SK-N-SH (cell line): ENCODE measurements around the gene LARGE2.

Experiments
- EP300 ChIP-seq, 2 experiments: IDR thresholded peaks; 2 replicates each; pipeline versions ENCODE4 v1.4.0 to v1.6.1; 2012; ENCODE audit warnings: borderline replicate concordance in 1 of 2, low read depth in 1 of 2, low read length in 1 of 2
- GABPA ChIP-seq: IDR thresholded peaks from 2 replicates; pipeline ENCODE4 v1.4.0; 2012; ENCODE audit warnings: low read depth, mild to moderate bottlenecking
- NRF1 ChIP-seq: IDR thresholded peaks from 2 replicates; pipeline ENCODE4 v1.6.1; 2012; ENCODE audit warnings: low read depth, mild to moderate bottlenecking, low read length
- POLR2AphosphoS5 ChIP-seq: IDR thresholded peaks from 2 replicates; pipeline ENCODE4 v1.6.1; 2012; ENCODE audit warnings: low read depth, low read length
- RAD21 ChIP-seq: IDR thresholded peaks from 2 replicates; pipeline ENCODE4 v1.6.1; 2012; ENCODE audit warnings: mild to moderate bottlenecking, low read length
- REST ChIP-seq: IDR thresholded peaks from 2 replicates; pipeline ENCODE4 v1.6.1; 2012; ENCODE audit warnings: mild to moderate bottlenecking, low read depth, low read length, moderate library complexity
- TCF12 ChIP-seq: IDR thresholded peaks from 2 replicates; pipeline ENCODE4 v1.4.0; 2012
- TEAD4 ChIP-seq: IDR thresholded peaks from 2 replicates; pipeline ENCODE4 v1.4.0; 2012; ENCODE audit warnings: mild to moderate bottlenecking, borderline replicate concordance; ENCODE audit not compliant: insufficient read depth
- YY1 ChIP-seq: IDR thresholded peaks from 2 replicates; pipeline ENCODE4 v1.4.0; 2012; ENCODE audit warnings: low read depth, mild to moderate bottlenecking
- TF ChIP-seq, protein P1 (sequence below): fragments of 200-600 bp; sonication (generic); IDR thresholded peaks from 2 replicates; pipeline ENCODE4 v1.6.1; 2017; ENCODE audit warnings: antibody characterized with exemption, mild to moderate bottlenecking, moderate library complexity
- TF ChIP-seq, protein P2 (sequence below): IDR thresholded peaks from 2 replicates; pipeline ENCODE4 v1.4.0; 2012; ENCODE audit warnings: low read depth, borderline replicate concordance

DNA sequence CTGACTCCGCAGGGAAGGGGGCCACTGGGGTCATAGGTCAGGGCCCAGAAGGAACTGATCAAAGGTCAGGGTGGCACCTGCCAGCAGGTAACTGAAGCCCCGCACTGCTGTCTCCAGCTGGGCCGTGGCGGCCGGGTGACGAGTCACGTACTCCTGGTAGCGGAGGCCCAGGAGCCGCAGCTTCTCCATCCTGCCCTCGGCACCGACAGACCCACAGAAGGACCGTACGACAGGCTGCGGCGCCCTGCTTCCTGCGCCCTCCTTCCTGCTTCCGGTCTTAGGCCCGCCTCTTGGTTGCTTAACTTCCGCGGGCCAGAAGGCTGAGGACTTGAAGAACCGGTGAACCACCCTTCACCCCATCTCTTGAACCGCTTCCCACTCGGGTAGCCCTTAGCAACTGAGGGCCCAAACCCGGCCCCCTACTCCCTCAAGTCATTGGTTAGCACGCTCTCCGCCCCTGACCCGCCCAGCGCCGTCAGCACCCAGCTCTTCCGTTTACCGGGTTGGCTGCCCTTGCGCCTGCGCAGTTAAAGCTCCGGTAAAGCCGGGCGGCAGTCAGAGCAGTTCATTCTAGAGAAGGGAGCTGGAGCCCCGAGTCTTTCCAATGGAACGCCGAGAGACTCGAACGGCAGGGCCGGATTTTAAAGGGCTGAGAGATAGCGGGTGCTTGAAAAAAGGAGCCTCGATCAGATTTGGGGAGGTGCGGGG lies 4.7 kb upstream of the LARGE2 start, which contains the start of gene PEX16:
- no peak for TF ChIP-seq EP300 (IDR thresholded peaks at IDR 0.05; ENCODE audit: borderline replicate concordance in 1 of 2, low read depth in 1 of 2, low read length in 1 of 2)
- no peak for TF ChIP-seq REST
- TF ChIP-seq TEAD4, result no peak
- peak; percentile 91 for TF ChIP-seq POLR2AphosphoS5
- TF ChIP-seq, protein P1, sequence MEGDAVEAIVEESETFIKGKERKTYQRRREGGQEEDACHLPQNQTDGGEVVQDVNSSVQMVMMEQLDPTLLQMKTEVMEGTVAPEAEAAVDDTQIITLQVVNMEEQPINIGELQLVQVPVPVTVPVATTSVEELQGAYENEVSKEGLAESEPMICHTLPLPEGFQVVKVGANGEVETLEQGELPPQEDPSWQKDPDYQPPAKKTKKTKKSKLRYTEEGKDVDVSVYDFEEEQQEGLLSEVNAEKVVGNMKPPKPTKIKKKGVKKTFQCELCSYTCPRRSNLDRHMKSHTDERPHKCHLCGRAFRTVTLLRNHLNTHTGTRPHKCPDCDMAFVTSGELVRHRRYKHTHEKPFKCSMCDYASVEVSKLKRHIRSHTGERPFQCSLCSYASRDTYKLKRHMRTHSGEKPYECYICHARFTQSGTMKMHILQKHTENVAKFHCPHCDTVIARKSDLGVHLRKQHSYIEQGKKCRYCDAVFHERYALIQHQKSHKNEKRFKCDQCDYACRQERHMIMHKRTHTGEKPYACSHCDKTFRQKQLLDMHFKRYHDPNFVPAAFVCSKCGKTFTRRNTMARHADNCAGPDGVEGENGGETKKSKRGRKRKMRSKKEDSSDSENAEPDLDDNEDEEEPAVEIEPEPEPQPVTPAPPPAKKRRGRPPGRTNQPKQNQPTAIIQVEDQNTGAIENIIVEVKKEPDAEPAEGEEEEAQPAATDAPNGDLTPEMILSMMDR, result no peak
- peak; percentile 98 for TF ChIP-seq GABPA
- TF ChIP-seq RAD21, result no peak
- peak; percentile 73; the same call in 1 of the 2 replicates for TF ChIP-seq YY1
- peak; percentile 83 for TF ChIP-seq NRF1
- no peak for TF ChIP-seq TCF12
- TF ChIP-seq, protein P2, sequence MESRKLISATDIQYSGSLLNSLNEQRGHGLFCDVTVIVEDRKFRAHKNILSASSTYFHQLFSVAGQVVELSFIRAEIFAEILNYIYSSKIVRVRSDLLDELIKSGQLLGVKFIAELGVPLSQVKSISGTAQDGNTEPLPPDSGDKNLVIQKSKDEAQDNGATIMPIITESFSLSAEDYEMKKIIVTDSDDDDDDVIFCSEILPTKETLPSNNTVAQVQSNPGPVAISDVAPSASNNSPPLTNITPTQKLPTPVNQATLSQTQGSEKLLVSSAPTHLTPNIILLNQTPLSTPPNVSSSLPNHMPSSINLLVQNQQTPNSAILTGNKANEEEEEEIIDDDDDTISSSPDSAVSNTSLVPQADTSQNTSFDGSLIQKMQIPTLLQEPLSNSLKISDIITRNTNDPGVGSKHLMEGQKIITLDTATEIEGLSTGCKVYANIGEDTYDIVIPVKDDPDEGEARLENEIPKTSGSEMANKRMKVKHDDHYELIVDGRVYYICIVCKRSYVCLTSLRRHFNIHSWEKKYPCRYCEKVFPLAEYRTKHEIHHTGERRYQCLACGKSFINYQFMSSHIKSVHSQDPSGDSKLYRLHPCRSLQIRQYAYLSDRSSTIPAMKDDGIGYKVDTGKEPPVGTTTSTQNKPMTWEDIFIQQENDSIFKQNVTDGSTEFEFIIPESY, result no peak
